Tibial nerve (tissue), 3 donors: Measurements from ENCODE around the gene FLT4.

Experiments
- POLR2A ChIP-seq, 2 donors: fragments of 450-650 bp; IDR thresholded peaks; one replicate each; pipeline ENCODE4 v1.6.1; 2017; ENCODE audit warnings: antibody characterized with exemption in 2 of 2, mild to moderate bottlenecking in 2 of 2, moderate library complexity in 2 of 2
- TF ChIP-seq, protein P1 (sequence below), 5 experiments: fragments of 200-600 bp in 3 of 5; fragments of 450-650 bp in 2 of 5; sonication (generic) in 3 of 5; IDR thresholded peaks; one replicate each; pipeline ENCODE4 v1.5.1; 2016 to 2019; ENCODE audit warnings: antibody characterized with exemption in 5 of 5, mild to moderate bottlenecking in 3 of 5, moderate library complexity in 2 of 5

DNA sequence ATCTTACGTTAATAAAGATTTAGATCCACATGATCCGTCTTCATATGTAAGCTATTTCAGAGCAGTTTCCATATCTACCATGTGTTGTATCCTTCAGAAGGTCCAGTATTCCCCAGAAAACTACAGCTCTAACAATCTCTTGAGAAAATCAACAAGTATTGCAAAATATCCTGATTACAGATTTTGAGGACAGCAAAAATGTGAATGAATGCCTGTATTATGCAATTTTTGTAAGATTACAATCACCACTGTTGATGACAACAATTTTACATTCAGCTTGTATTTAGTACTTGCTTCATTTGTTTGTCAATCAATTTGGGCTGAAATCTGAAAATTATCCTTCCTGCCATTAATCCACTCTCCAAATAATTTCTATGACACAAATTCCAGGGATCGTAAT lies 43.0 kb upstream of the FLT4 start:
- TF ChIP-seq, protein P1, sequence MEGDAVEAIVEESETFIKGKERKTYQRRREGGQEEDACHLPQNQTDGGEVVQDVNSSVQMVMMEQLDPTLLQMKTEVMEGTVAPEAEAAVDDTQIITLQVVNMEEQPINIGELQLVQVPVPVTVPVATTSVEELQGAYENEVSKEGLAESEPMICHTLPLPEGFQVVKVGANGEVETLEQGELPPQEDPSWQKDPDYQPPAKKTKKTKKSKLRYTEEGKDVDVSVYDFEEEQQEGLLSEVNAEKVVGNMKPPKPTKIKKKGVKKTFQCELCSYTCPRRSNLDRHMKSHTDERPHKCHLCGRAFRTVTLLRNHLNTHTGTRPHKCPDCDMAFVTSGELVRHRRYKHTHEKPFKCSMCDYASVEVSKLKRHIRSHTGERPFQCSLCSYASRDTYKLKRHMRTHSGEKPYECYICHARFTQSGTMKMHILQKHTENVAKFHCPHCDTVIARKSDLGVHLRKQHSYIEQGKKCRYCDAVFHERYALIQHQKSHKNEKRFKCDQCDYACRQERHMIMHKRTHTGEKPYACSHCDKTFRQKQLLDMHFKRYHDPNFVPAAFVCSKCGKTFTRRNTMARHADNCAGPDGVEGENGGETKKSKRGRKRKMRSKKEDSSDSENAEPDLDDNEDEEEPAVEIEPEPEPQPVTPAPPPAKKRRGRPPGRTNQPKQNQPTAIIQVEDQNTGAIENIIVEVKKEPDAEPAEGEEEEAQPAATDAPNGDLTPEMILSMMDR (IDR thresholded peaks at IDR 0.05): no peak
- no peak for TF ChIP-seq POLR2A (IDR thresholded peaks at IDR 0.05)
